Left lung (tissue), 10 donors: ENCODE data around the gene SAXO1. TPM values are rescaled to one million over a fixed set of nuclear protein-coding genes. Genes with fewer than 3 reads are reported as not detected.

Experiments used
- ATAC-seq: fragments of 200-7000 bp; cut with Tn5 transposase; one replicate; pipeline ENCODE4 v1.9.1; 2020; ENCODE audit warnings: moderate library complexity
- DNase-seq, 4 donors: peaks; one replicate each; pipeline ENCODE4 v3.0.0-alpha.2; 2013 to 2020
- H3K27ac ChIP-seq, 2 donors: fragments of 200-600 bp; sonication (generic) in 1 of 2; one replicate each; pipeline versions ENCODE4 v1.5.0 to v1.8.0; 2020 to 2021
- H3K27me3 ChIP-seq, 2 donors: fragments of 200-600 bp; sonication (generic) in 1 of 2; one replicate each; pipeline versions ENCODE4 v1.5.0 to v1.8.0; 2020 to 2021
- H3K36me3 ChIP-seq, 2 donors: fragments of 200-600 bp; sonication (generic) in 1 of 2; one replicate each; pipeline versions ENCODE4 v1.5.0 to v1.8.0; 2020 to 2021
- H3K4me1 ChIP-seq, 2 donors: fragments of 200-600 bp; one replicate each; pipeline ENCODE4 v1.8.0; 2021
- H3K4me3 ChIP-seq, 2 donors: fragments of 200-600 bp; sonication (generic) in 1 of 2; one replicate each; pipeline versions ENCODE4 v1.5.0 to v1.8.0; 2020 to 2021; ENCODE audit warnings: mild to moderate bottlenecking in 1 of 2
- H3K9me3 ChIP-seq, 2 donors: fragments of 200-600 bp; sonication (generic) in 1 of 2; one replicate each; pipeline versions ENCODE4 v1.5.0 to v1.8.0; 2020 to 2021
- intact Hi-C, 2 donors: fragments of 100-400 bp; cut with DNase I; formaldehyde crosslinking; loops; one replicate each; pipeline versions ENCODE4 v1.11.2 to v1.14.2; 2022
- polyA plus RNA-seq, 6 donors: library from polyadenylated mRNA; unstranded; fragments of 120-200 nt; gene quantifications; one replicate each; pipeline ENCODE4 v1.2.1, GENCODE V29; 2013; ENCODE audit not compliant: insufficient read length in 6 of 6
- total RNA-seq, 2 donors: library from RNA; stranded (reverse); fragmentation: NEBNext Ultra II Directional; extraction: Animal tissue kit (Norgen Biotek cat#: 25700); gene quantifications; one replicate each; pipeline ENCODE4 v1.2.1, GENCODE V29; 2021
- TF ChIP-seq, protein P1 (sequence below), 2 donors: fragments of 200-600 bp; sonication (generic) in 1 of 2; IDR thresholded peaks; one replicate each; pipeline versions ENCODE4 v1.5.0 to v1.8.0; 2021; ENCODE audit warnings: antibody characterized with exemption in 2 of 2
- donor health status: DM: no; HTN: yes; CAD: no.
- donor health status: DM: no; HTN: no; CAD: no.

Gene SAXO1
- total and polyA plus RNA-seq, 8 donors, result 0.14 to 0.30 (median 0.18) TPM; not detected in 2

DNA sequence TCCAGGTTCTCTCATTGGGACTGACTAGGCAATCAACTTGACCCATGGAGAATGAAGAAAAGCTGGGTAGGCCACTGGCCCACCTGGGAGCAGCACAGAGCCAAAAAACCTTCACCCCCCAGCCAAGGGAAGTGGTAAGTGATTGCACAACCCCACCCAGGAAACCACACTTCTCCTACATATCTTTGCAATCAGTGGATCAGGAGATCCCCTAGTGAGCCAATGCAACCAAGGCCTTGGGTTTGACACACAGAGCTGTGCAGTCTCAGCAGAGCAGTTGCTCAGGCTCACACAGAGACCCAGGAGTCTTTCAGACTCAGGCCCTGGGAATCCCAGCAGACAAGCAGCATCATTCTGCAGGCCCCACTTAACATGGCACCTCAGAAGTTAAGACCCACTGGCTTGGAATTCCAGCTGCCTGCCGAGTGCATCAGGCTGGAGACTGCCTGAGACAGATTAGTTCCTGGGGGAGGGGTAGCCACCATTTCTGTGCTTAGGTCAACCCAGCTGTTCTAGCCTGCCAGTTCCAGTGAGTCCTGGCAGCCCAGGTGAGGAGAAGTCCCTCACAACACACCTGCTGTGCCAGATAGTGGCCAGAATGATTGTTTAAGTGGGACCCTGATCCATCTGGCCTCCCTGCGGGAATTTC is 136.4 kb downstream of the SAXO1 start:
- Histone ChIP-seq H3K27me3 (no peaks in the 10 kb centered on the region), H3K4me3 (no peak overlapping the region), H3K9me3 (peaks cover 0 to 29% of the 10 kb centered on the region in 2 donors), H3K27ac (no peak overlapping the region), H3K36me3 (no peaks in the 10 kb centered on the region), H3K4me1 (no peaks in the 10 kb centered on the region)
- no peak for ATAC-seq
- no peak for DNase-seq
- intact Hi-C loops, result no loop called here
- TF ChIP-seq, protein P1, sequence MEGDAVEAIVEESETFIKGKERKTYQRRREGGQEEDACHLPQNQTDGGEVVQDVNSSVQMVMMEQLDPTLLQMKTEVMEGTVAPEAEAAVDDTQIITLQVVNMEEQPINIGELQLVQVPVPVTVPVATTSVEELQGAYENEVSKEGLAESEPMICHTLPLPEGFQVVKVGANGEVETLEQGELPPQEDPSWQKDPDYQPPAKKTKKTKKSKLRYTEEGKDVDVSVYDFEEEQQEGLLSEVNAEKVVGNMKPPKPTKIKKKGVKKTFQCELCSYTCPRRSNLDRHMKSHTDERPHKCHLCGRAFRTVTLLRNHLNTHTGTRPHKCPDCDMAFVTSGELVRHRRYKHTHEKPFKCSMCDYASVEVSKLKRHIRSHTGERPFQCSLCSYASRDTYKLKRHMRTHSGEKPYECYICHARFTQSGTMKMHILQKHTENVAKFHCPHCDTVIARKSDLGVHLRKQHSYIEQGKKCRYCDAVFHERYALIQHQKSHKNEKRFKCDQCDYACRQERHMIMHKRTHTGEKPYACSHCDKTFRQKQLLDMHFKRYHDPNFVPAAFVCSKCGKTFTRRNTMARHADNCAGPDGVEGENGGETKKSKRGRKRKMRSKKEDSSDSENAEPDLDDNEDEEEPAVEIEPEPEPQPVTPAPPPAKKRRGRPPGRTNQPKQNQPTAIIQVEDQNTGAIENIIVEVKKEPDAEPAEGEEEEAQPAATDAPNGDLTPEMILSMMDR (IDR thresholded peaks at IDR 0.05), result no peak

DNA sequence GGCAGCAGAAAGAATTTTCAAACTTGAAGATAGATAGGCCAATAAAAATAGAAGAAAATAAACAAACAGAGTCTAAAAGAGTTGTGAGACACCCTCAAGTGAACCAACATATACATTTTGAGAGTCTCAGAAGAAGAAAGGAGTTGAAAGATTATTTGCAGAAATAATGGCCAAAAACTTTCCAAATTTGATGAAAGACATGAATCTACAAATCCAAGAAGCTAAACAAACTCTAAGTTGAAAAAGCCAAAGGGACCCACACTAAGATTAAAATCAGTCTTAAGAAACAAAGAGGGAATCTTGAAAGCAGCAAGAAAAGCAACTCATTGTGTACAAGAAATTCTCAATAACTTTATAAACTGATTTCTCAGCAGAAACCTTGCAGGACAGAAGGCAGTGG is 137.0 kb downstream of the SAXO1 start:
- peaks cover 0 to 23% of the 10 kb centered on the region in 2 donors for H3K9me3 ChIP-seq
- intact Hi-C loops, result no loop called here
- no peaks in the 10 kb centered on the region for H3K36me3 ChIP-seq
- H3K27me3 ChIP-seq, result no peaks in the 10 kb centered on the region
- H3K4me3 ChIP-seq, result no peak overlapping the region
- ATAC-seq, result no peak
- H3K4me1 ChIP-seq, result no peaks in the 10 kb centered on the region
- TF ChIP-seq, protein P1 (IDR thresholded peaks at IDR 0.05), result no peak
- DNase-seq, result no peak
- no peak overlapping the region for H3K27ac ChIP-seq

DNA sequence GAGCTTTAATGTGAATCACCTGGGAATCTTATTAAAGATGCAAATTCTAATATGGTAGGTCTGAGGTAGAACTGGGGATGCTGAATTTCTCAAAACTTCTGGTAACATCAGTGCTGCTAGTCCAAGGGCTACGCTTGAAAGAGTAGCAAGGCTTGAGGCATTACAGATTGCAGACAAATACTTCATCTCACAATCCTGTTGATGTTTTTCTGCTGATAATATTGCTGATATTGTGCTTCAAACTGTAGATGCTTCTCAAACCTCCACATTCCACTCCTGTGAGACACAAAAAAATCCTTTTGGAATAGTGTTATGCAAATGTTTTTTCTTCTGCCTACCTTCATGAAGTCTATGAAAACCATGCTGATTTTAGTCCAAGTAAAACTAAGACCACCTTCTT is 139.5 kb downstream of the SAXO1 start:
- H3K4me3 ChIP-seq, result no peak overlapping the region
- intact Hi-C loops, result no loop called here
- TF ChIP-seq, protein P1 (IDR thresholded peaks at IDR 0.05), result no peak
- H3K36me3 ChIP-seq, result no peaks in the 10 kb centered on the region
- H3K9me3 ChIP-seq, result peaks cover 0 to 20% of the 10 kb centered on the region in 2 donors
- ATAC-seq (no peak), DNase-seq (no peak)
- H3K27me3 ChIP-seq, result no peaks in the 10 kb centered on the region
- no peak overlapping the region for H3K27ac ChIP-seq
- no peaks in the 10 kb centered on the region for H3K4me1 ChIP-seq

DNA sequence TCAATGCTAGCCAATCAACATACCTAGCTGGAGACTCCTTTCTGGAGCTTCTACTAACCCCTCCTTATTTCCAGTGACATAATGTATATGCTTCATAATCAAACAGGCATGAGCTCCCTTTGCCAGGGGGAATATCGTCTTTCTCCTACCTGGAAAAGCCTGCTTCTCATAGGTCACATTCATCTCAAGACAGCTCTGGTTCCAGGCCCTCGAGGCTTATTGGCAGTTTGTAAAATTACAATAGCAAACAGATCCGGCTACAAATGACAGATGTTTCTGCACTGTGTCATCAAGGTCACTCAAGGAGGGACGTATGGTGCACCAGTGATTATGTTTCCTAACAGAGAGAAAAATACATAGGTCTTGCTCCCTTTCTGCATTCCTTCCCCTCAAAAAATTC is 140.0 kb downstream of the SAXO1 start:
- Histone ChIP-seq H3K4me3 (no peak overlapping the region), H3K27me3 (no peaks in the 10 kb centered on the region), H3K27ac (no peak overlapping the region), H3K9me3 (peaks cover 0 to 20% of the 10 kb centered on the region in 2 donors), H3K36me3 (no peaks in the 10 kb centered on the region), H3K4me1 (no peaks in the 10 kb centered on the region)
- TF ChIP-seq, protein P1 (IDR thresholded peaks at IDR 0.05), result no peak
- DNase-seq (no peak), ATAC-seq (no peak)
- intact Hi-C loops, result no loop called here

DNA sequence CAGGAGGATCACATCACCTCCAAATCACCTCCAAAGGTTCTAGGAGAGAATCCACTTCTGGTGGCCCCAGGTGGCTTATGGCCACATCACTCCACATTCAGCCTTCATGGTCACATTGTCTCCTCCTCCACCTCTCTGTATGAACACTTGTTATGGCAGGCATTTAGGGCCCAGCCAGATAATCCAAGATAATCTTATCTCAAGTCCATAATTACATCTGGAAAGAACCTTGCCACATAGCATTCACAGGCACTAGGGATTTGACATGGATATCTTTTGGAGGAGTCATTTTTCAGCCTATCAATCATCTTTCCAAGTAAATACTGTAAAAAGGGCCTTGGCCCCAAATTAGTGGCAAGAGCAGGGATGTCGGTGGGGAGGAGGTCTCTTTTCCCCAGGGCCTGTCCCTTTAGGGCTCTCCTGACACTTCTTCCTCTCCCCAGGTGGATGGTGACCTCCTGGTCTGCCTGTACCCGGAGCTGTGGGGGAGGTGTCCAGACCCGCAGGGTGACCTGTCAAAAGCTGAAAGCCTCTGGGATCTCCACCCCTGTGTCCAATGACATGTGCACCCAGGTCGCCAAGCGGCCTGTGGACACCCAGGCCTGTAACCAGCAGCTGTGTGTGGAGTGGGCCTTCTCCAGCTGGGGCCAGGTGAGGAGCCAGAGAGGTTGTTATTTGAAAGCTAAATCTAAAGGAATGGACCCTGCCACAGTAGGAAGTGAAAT is 140.9 kb downstream of the SAXO1 start:
- ATAC-seq, result no peak
- TF ChIP-seq, protein P1 (IDR thresholded peaks at IDR 0.05), result no peak
- intact Hi-C loops, result no loop called here

More for the DNA sequence above, 140.9 kb downstream of the SAXO1 start:
- Histone ChIP-seq H3K36me3 (no peaks in the 10 kb centered on the region), H3K4me1 (no peaks in the 10 kb centered on the region), H3K27ac (no peak overlapping the region), H3K4me3 (no peak overlapping the region), H3K9me3 (peaks cover 0 to 17% of the 10 kb centered on the region in 2 donors), H3K27me3 (no peaks in the 10 kb centered on the region)
- DNase-seq, result no peak
